Breast epithelium (tissue), 3 donors: ENCODE results near the gene COA1.

Source experiments
- CTCF ChIP-seq, 3 donors: fragments of 450-650 bp; IDR thresholded peaks; one replicate each; pipeline ENCODE4 v1.5.1; 2016 to 2017; ENCODE audit warnings: antibody characterized with exemption in 3 of 3, mild to moderate bottlenecking in 3 of 3, moderate library complexity in 3 of 3
- POLR2A ChIP-seq: fragments of 450-650 bp; IDR thresholded peaks from one replicate; pipeline ENCODE4 v1.6.1; 2016; ENCODE audit warnings: antibody characterized with exemption, mild to moderate bottlenecking, moderate library complexity
- POLR2AphosphoS5 ChIP-seq, 3 donors: sonication (generic); formaldehyde crosslinking; IDR thresholded peaks; one replicate each; pipeline ENCODE4 v1.6.1; 2017; ENCODE audit warnings: antibody characterized with exemption in 3 of 3

DNA sequence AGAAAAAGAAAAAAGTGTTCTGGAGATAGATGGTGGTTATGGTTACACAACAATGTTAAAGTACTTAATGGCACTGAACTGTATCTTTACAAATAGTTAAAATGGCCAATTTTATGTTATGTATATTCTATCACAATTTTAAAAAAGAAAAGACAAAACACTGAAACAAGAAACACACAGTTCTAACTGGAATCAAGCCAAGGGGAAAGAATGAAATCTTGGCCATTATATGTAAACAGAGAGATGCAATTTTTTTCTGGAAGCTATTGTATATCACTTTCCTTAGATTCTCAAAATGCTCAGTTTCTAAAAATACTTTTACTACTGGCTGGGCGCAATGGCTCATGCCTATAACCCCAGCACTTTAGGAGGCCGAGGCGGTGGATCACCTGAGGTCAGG, 4.1 kb downstream of the COA1 start:
- no peak for TF ChIP-seq POLR2AphosphoS5 (IDR thresholded peaks at IDR 0.05)
- TF ChIP-seq CTCF (IDR thresholded peaks at IDR 0.05), result no peak
- no peak for TF ChIP-seq POLR2A
